OCI-LY3 (cell line): Measurements from ENCODE around the gene NIPBL.
"Not testable (repeated sequence)": the region's sequence is repeated elsewhere in the genome, so short reads cannot be mapped to it uniquely, and the experiment has no call there.

Source experiments
- CTCF ChIP-seq: fragments of 200-600, 300-600 bp; sonication (generic); IDR thresholded peaks from 2 replicates; pipeline ENCODE4 v1.5.1; 2014; ENCODE audit warnings: antibody characterized with exemption, low read length, low read depth
- EZH2phosphoT487 ChIP-seq: fragments of 200-600 bp; shearing (Covaris generic); IDR thresholded peaks from 2 replicates; pipeline ENCODE4 v1.6.1; 2018; ENCODE audit warnings: antibody characterized with exemption, mixed run types, low read depth

GRCh38 chr5:37086026-37086425, 209.5 kb downstream of the NIPBL start:
- TF ChIP-seq CTCF, EZH2phosphoT487: not testable (repeated sequence)
